B cell (primary cell): ENCODE data around the gene EGFL7. TPM values are rescaled to one million over a fixed set of nuclear protein-coding genes. Genes with fewer than 3 reads are reported as not detected.
A peak's percentile ranks its signal among the peaks of the same experiment; 100 is the strongest.

Source experiments
- ATAC-seq: fragments of 200-7000 bp; cut with Tn5 transposase; one replicate; pipeline ENCODE4 v1.10.0; 2021; ENCODE audit warnings: low read depth, mild to moderate bottlenecking, moderate number of reproducible peaks, moderate library complexity
- CTCF ChIA-PET: fragments of 350-600 bp; sonication (Branson Sonifier 250); formaldehyde crosslinking; loops from one replicate; lab custom pipeline; 2021; ENCODE audit warnings: antibody characterized with exemption, inconsistent platforms; lab: Charles Lee
- POLR2A ChIA-PET: fragments of 350-600 bp; sonication (Branson Sonifier 250); formaldehyde crosslinking; loops from one replicate; lab custom pipeline; 2021; ENCODE audit warnings: antibody characterized with exemption; lab: Charles Lee
- DNase-seq: peaks from one replicate; pipeline ENCODE4 v3.0.0; 2013
- H2AFZ ChIP-seq: 2 replicates; pipeline ENCODE4 v1.6.1; 2012; ENCODE audit warnings: mild to moderate bottlenecking, low read depth, low read length; ENCODE audit not compliant: insufficient read depth, poor library complexity, severe bottlenecking
- H3K27ac ChIP-seq, 2 donors: 1 replicate in 1 of 2; 2 replicates in 1 of 2; pipeline ENCODE4 v1.5.1; 2012 to 2013; ENCODE audit warnings: low read length in 2 of 2, mild to moderate bottlenecking in 2 of 2, moderate library complexity in 1 of 2
- H3K27me3 ChIP-seq, 4 experiments: fragments of 200-600 bp in 1 of 4; sonication (generic) in 1 of 4; replicated peaks in 1 of 4; 1 replicate in 2 of 4; 2 replicates in 2 of 4; pipeline versions ENCODE4 v1.6.1 to v1.7.0; 2013 to 2016; ENCODE audit warnings: low read length in 3 of 4, mild to moderate bottlenecking in 2 of 4, mixed read lengths in 1 of 4, moderate library complexity in 1 of 4; ENCODE audit not compliant: insufficient read depth in 4 of 4, control insufficient read depth in 3 of 4; ENCODE audit errors: control extremely low read depth in 1 of 4
- H3K36me3 ChIP-seq, 2 experiments: replicated peaks in 1 of 2; 1 replicate in 1 of 2; 2 replicates in 1 of 2; pipeline versions ENCODE4 v1.6.1 to v1.7.1; 2013; ENCODE audit warnings: low read length in 1 of 2; ENCODE audit not compliant: insufficient read depth in 2 of 2, control insufficient read depth in 1 of 2; ENCODE audit errors: control extremely low read depth in 1 of 2, extremely low read depth in 1 of 2
- H3K4me1 ChIP-seq, 2 donors: fragments of 200-600 bp in 1 of 2; sonication (generic) in 1 of 2; 1 replicate in 1 of 2; 2 replicates in 1 of 2; pipeline versions ENCODE4 v1.5.1 to v1.6.1; 2013 to 2017; ENCODE audit warnings: low read length in 2 of 2; ENCODE audit not compliant: control insufficient read depth in 2 of 2, insufficient read depth in 2 of 2
- H3K4me2 ChIP-seq: replicated peaks from 2 replicates; pipeline ENCODE3; 2012; ENCODE audit warnings: mild to moderate bottlenecking, low read depth, low read length; ENCODE audit not compliant: poor library complexity, severe bottlenecking
- H3K4me3 ChIP-seq, 5 experiments: fragments of 200-600 bp in 1 of 5; sonication (generic) in 1 of 5; 1 replicate in 3 of 5; 2 replicates in 2 of 5; pipeline versions ENCODE4 v1.5.1 to v1.7.0; 2011 to 2016; ENCODE audit warnings: low read length in 4 of 5, mild to moderate bottlenecking in 4 of 5, low read depth in 2 of 5, control low read depth in 1 of 5, moderate library complexity in 1 of 5; ENCODE audit not compliant: insufficient read depth in 1 of 5; ENCODE audit errors: control extremely low read depth in 1 of 5, extremely low read depth in 1 of 5
- H3K79me2 ChIP-seq: fragments of 200-600 bp; sonication (generic); one replicate; pipeline ENCODE4 v1.6.0; 2016; ENCODE audit warnings: low read length; ENCODE audit not compliant: control insufficient read depth, insufficient read depth
- H3K9ac ChIP-seq: fragments of 200-600 bp; sonication (generic); 2 replicates; pipeline ENCODE4 v1.6.1; 2017; ENCODE audit warnings: mild to moderate bottlenecking, low read length, moderate library complexity
- H3K9me3 ChIP-seq, 3 donors: one replicate each; pipeline versions ENCODE4 v1.6.1 to v1.7.1; 2013; ENCODE audit warnings: low read length in 2 of 3; ENCODE audit not compliant: control insufficient read depth in 2 of 3, insufficient read depth in 1 of 3; ENCODE audit errors: control extremely low read depth in 1 of 3
- H4K20me1 ChIP-seq: 2 replicates; pipeline ENCODE4 v1.6.0; 2012; ENCODE audit warnings: mild to moderate bottlenecking, low read length; ENCODE audit not compliant: insufficient read depth, control insufficient read depth, poor library complexity, severe bottlenecking
- H3K27ac Mint-ChIP-seq: one replicate; pipeline ENCODE4 v1.8.0; 2021; ENCODE audit warnings: mixed read lengths
- H3K27me3 Mint-ChIP-seq: one replicate; pipeline ENCODE4 v1.8.0; 2021; ENCODE audit warnings: mixed read lengths
- H3K4me1 Mint-ChIP-seq: one replicate; pipeline ENCODE4 v1.8.0; 2021; ENCODE audit warnings: mixed read lengths
- H3K4me3 Mint-ChIP-seq: one replicate; pipeline ENCODE4 v1.8.0; 2021; ENCODE audit warnings: mixed read lengths
- H3K9me3 Mint-ChIP-seq: one replicate; pipeline ENCODE4 v1.8.0; 2022; ENCODE audit warnings: mixed read lengths; ENCODE audit not compliant: insufficient read depth
- CTCF ChIP-seq: fragments of 200-600 bp; IDR thresholded peaks from one replicate; pipeline ENCODE4 v1.8.0; 2022; ENCODE audit warnings: antibody characterized with exemption, mild to moderate bottlenecking
- EZH2 ChIP-seq: IDR thresholded peaks from 2 replicates; pipeline ENCODE4 v1.6.1; 2012; ENCODE audit warnings: borderline replicate concordance, low read depth, mild to moderate bottlenecking, moderate library complexity, low read length; ENCODE audit not compliant: insufficient read depth, poor library complexity, severe bottlenecking
- WGBS: methylation state at CpG from one replicate; pipeline ENCODE4 v1.1.5; 2013; ENCODE audit warnings: missing lambda C conversion rate; ENCODE audit not compliant: insufficient coverage; 5-methylcytosine and 5-hydroxymethylcytosine counted together
- intact Hi-C: fragments of 100-400 bp; cut with micrococcal nuclease; formaldehyde crosslinking; loops from one replicate; pipeline ENCODE4 v1.10.0; 2022
- polyA plus RNA-seq: library from polyadenylated mRNA; depleted of rRNA; stranded (reverse); fragments of >200 nt; gene quantifications from 2 replicates; pipeline ENCODE4 v1.2.3, GENCODE V29; 2012
- total RNA-seq, 2 donors: library from RNA; stranded (reverse); fragments of 120-200 nt in 1 of 2; gene quantifications; 1 replicate in 1 of 2; 2 replicates in 1 of 2; pipeline versions ENCODE4 v1.2.3 to v1.2.4, GENCODE V29; 2013 to 2022

Gene EGFL7
- total and polyA plus RNA-seq, 2 donors (not counting 1 experiment from before 2014, with no cell fraction given): 0.34 TPM; not detected in 1

- DNase-seq: peak; percentile 83
Measured at GRCh38 chr9:136686794-136687711, 24.3 kb downstream of the EGFL7 start, which contains the start of gene AGPAT2. Gene AGPAT2, minus strand, starts transcription at chr9:136687457. Its CDS starts 100 bp downstream, at chr9:136687357.

More at GRCh38 chr9:136686794-136687711, 24.3 kb downstream of the EGFL7 start, which contains the start of gene AGPAT2:
- peak; percentile 96 for ATAC-seq
- POLR2A ChIA-PET: interaction anchor here (0.8 to 1.6 kb wide), 3 partner anchors 36 to 42 kb away, joined by 3 to 4 read pairs (median 4); no protein-coding TSS in a partner anchor
- Mint-ChIP-seq H3K27me3 (no peaks in the 10 kb centered on the region), H3K4me3 (peak within 1 kb of the TSS; percentile 83), H3K27ac (peak within 1 kb of the TSS; percentile 75), H3K4me1 (peaks cover 14% of the 10 kb centered on the region), H3K9me3 (no peaks in the 10 kb centered on the region)
- H3K27ac ChIP-seq: peak within 1 kb of the TSS in 1 of 2 donors; percentile 64
- peak within 1 kb of the TSS; percentile 81 for H2AFZ ChIP-seq
- CTCF ChIA-PET: interaction anchor here (0.7 to 2.1 kb wide), 3 partner anchors 12 to 40 kb away, joined by 3 to 4 read pairs (median 3); no protein-coding TSS in a partner anchor
- WGBS: under 1% methylated on average over 93 of the region's 106 CpGs
- H3K9ac ChIP-seq: peak within 1 kb of the TSS; percentile 80
- peaks cover 44% of the 10 kb centered on the region for H4K20me1 ChIP-seq
- peaks cover 20% of the 10 kb centered on the region for H3K79me2 ChIP-seq
- H3K4me2 ChIP-seq: peak within 1 kb of the TSS; percentile 97
- peaks cover 14 to 22% of the 10 kb centered on the region in 2 donors for H3K4me1 ChIP-seq
- peaks cover 0 to 9% (median 0%) of the 10 kb centered on the region in 3 donors for H3K9me3 ChIP-seq
- H3K27me3 ChIP-seq: no peaks in the 10 kb centered on the region
- no peaks in the 10 kb centered on the region for H3K36me3 ChIP-seq
- TF ChIP-seq CTCF (no peak), EZH2 (no peak)
- intact Hi-C loops: loop anchor here (1.0 kb wide), 1 partner anchor 41 kb away; no protein-coding TSS in a partner anchor
- H3K4me3 ChIP-seq: peak within 1 kb of the TSS; percentile 23 to 76 (median 72)
